Hematopoietic multipotent progenitor cell treated with erythropoietin and hydrocortisone succinate and interleukin-3 and kit ligand, for 17 days (in vitro differentiated cells): ENCODE data around the gene ZNF607.
"Not testable (repeated sequence)": the region's sequence is repeated elsewhere in the genome, so short reads cannot be mapped to it uniquely, and the experiment has no call there.

ENCODE experiments used
- DNase-seq: peaks from one replicate; pipeline ENCODE4 v3.0.0-alpha.2; 2015; ENCODE audit warnings: low spot score

The ZNF607 gene

DNA sequence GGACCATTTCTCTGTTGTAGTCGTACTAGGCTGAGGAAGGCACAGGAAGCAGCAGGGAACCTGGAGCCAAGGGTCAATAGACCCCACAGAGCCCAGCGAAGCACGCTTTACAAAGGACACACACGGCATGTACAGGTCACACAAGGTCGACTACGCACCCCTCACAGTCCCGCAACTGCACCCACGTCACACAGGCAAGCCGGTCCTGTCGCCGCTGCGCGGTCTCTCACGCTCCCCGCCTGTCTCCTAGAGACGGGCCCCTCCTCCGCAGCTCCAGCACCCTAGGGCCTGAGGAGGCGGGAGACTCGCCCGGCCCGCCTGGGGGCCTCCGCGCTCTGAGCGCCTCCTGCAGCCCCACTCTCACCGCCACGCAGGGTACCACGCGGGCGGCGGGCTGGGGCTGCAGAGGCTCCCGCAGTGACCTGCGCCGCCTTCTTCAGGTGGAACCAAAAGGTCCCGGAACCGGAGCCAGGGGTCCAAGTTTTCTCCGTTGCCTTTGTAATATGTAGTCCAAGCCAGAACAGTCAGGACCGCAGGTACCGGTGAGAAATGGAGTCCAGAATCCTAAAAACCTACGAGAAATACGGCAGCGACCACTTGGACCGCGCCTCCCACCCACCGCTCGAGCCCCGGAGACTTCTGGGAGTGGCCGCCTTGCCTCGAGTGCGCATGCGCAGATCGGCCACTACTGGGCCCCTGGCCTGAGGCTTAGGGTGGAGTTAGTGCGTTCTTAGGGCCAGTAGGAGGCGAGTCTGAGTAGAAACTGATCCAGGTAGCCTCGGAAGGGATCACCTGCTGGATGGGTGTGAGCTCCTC is at the start of gene ZNF607:
Gene ZNF607, minus strand, starts transcription at position 651 of the 816 bp plus-strand sequence. CDS start 8,143 bp downstream, outside the sequence.
- peak; percentile 61 for DNase-seq

DNA sequence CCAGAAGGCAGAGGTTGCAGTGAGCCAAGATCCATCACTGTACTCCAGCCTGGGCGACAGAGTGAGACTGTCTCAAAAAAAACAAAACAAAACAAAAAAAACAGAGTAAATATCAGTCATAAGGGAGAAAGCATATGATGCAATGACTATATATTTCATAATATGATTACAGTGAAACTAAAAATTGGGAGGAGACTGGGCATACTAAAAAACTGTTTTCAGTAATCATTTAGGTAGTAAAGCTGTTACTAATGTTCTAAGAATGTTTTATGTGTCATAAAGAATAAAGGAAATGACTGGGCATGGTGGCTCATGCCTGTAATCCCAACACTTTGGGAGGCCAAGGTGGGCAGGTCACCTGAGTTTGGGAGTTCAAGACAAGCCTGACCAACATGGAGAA is 43.9 kb upstream of the ZNF607 start:
- no peak for DNase-seq

DNA sequence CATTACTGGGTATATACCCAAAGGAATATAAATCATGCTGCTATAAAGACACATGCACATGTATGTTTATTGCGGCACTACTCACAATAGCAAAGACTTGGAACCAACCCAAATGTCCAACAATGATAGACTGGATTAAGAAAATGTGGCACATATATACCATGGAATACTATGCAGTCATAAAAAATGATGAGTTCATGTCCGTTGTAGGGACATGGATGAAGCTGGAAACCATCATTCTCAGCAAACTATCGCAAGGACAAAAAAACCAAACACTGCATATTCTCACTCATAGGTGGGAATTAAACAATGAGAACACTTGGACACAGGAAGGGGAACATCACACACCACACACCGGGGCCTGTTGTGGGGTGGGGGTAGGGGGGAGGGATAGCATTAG is 38.1 kb upstream of the ZNF607 start:
- DNase-seq = not testable (repeated sequence)

DNA sequence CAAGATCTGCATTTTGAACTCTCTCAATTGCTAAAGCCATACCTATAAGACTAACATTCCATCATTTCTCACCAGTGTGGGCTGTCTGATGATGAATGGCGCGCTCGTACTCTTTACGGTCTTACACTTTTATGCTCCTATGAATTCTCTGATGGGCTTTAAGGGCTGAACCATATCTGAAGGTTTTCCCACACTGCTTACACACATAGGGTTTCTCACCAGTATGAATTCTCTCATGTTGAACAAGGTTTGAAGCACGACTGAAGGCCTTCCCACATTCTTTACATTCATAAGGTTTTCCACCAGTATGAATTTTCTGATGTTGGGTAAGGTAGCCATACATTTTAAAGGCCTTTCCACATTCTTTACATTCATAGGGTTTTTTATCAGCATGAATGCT is 18.8 kb upstream of the ZNF607 start:
- no peak for DNase-seq

DNA sequence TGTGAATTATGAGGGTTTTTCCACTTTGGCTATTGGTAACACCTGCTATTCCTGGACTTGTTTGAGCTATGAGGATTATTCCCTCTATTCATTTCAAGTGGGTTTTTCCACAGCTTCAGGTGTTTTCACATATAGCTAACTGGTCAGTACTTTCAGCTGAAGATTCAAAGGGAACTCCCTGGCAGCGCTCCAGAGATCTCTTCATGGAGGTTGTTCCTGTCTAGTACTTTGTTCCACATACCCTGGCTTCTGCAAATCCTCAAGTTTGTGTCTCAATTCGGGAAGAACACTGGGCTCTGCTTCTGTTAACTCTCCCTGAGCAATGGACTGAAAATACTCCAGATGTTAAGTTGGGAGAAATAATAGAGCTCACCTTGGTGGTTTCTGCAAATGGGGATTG is 5.6 kb upstream of the ZNF607 start:
- DNase-seq = no peak

DNA sequence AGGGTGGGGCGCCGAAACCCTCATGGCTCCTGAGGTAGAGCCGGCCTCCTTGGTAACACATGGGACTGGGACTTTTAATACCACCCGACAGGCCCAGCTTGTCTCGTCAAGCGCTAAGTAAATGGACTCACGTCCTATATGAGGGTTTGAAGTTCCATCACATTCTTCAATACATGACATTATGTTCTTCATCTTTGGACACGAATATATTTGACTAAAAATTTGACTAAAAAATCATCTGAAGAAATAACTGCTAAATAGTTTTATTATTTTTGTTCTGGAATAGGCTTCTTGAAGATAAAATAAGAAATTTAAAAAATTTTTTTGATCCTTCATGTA is 335 bp upstream of the ZNF607 start:
- DNase-seq = no peak

DNA sequence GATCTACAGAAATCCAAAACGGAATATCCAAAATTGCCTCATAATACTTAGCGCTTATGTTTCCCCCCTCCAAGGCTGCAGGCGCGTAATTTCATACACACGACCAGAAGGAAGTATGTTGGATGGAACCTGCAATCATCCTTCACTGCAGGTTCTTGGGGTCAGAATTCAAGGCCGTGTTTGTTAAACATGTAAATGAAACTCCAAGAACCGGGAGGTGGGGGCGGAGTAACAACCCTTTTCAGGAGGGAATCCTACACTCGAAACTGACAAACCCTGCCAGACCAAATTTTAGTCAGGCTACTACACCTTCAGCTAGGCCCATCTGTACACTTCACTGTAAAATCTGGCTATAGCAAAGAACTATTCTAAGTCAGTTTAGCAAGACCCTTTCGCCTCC is 1.3 kb downstream of the ZNF607 start:
- no peak for DNase-seq

DNA sequence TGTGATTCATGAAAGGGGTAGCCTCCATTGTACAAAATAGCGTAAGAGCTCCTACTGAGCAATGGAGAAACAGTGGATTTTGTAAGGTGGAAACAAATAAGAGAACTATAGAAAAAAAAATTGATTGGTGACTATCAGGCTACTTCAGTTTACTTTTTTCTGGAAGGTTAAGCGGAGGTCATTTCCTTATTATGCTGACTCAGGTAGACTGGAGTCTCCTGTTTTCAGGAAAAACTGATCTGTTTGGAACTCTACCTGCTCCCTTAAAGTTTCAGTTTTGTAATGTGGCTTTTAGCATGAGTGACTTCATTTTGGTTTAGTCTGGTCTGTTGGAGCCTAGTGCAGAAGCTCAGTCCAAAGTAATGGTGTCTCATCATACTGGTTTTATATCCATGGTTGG is 3.4 kb downstream of the ZNF607 start:
- DNase-seq = no peak

DNA sequence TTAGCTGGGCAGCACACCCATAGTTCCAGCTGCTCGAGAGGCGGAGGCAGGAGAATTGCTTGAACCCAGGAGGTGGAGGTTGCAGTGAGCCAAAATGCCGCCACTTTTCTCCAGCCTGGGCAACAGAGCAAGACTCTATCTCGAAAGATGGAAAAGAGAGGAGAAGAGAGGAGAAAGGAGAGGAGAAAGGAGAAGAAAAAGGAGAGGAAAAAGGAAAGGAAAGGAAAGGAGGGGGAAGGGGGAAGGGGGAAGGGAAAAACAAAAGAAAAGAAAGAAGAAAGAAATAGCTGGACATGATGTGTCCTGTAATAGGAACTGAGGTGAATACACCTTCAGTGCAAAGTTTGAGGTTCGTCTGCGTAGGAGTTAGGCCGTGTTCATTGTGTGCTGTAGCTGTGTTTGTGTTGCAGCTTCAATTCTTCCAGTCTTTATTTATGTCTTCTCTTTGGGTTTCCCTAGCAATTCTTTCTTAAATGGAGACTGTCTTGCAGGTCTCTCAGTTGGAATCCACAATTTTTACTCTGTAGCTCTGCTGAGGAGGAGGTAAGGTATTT is 13.4 kb downstream of the ZNF607 start:
- no peak for DNase-seq

DNA sequence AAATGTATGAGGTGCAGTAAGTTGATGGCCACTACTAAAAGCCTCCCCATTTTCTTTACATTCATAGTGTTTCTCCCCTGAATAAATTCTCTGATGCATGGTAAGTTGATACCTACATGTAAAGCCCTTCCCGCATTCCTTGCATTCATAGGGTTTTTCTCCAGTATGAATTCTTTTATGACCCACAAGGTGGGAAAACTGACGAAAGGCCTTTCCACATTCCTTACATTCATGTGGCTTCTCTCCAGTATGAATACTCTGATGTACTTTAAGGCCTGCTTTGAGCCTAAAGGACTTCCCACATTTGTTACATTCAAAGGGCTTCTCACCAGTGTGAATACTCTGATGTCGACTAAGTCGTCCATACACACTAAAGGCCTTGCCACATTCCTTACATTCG is 20.5 kb downstream of the ZNF607 start:
- DNase-seq = no peak

DNA sequence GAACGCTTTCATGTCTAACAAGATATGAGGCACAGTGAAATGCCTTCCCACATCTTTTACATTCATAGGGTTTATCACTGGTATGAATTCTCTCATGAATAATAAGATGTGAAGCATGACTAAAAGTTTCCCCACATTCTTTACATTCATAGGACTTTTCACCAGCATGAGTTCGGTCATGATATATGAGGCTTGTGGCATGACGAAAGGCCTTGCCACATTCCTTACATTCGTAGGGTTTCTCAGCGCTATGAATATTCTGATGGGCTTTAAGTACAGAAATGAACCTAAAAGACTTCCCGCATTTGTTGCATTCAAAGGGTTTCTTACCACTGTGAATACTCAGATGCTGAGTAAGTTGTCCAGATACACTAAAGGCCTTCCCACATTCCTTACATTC is 21.3 kb downstream of the ZNF607 start:
- DNase-seq = no peak

DNA sequence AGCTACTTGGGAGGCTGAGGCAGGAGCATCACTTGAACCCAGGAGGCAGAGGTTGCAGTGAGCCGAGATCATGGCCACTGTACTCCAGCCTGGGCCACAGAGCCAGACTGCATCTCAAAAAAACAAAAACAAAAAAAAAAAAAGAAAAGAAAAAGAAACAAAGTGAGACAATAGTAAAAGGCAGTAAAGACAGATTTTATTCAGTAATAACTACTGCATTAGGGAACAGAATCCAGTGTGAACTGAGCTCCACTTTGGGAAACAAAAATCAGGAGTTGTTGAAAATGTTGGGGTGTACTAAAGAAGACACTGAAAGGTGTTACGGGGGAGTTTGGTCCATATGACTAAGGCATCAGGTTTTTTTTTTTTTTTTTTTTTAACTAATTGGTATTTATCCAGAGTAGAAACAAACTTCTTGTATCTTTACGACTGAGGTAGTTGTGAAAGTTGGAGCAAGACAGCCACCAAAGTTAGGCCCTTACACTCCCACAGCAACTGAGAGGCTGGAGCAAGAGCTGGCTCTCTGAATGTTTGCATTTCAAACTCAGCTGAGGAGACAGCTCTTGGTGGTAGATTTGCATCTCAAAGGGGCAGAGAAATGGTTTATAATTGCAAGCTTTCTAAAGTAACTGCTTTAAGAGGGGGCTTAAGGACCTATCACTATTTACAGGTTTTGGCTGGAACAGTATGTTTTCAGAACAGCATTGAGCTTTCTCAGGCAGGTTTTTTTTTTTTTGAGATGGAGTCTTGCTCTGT is 24.2 kb downstream of the ZNF607 start:
- no peak for DNase-seq

DNA sequence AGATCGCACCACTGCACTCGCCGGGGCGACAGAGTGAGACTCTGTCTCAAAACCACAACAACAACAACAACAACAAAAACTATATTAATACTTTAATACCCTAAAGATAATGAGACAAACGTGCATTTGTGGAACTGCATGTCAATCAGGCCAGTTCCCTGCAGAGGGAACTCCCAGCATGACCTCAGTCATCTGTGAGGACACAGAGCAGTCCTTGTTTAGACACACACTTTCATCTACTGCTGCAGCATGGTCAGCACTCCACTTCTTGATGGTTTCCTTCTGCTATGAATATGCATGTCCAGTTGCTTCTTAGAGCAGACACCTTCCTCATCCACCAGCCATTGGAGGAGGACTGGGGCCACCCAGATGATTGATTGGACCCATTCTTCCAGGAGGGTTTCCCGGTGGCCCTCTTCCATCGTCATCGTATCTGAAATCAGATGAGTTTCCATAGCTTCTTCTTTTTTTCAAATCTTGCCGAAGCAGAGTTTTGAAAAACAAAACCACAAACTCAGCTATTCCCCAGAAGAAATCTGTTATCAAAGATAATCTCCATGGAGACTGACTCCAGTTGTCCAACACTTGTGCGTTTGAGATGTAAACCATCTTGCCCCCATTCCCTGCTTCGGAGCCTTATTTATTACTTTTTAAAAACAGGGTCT is 26.5 kb downstream of the ZNF607 start:
- no peak for DNase-seq

DNA sequence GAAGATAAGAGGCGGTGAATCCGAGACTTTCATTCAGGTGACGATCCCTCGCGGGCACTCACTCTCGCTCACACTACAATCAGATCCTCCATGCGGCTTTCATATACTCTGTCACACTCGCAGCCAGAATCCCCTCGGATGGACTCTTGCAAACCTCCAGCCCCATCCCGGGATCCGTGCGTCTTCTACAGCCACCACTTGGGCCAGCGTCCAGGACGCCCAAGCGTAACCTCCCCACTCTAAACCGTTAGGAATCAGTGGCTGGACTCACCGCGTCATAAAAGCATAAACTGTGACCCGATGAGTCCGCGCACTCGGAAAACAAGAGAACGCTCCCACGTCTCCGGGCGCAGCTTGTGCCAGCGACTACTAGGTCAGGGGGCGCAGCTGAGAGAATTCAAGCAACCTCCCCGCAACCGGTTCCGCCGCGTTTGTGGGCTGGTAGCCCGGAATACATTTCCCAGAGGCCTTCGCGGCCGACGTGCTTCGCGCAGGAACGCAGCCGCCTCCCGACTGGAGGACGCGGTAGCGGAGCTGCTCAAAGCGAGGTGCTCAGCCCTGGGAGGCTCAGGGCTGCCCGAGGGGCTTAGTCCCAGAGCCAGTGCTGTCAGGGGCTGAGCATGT is 27.6 kb downstream of the ZNF607 start:
- DNase-seq = no peak

DNA sequence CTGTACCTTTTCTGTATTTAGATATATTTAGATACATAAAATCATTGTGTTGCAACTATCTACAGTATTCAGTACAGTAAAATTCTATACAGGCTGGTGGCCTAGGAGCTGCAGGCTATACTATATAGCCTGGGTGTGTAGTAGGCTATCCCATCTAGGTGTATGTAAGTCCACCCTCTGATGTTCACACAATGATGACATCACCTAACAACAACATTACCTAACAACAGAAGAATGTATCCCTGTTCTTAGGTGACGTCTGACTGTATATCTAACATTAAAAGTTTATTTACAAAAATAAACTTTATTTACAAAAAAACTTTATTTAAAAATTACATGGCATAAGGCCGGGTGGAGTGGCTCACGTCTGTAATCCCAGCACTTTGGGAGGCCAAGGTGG is 36.0 kb downstream of the ZNF607 start:
- DNase-seq = no peak

DNA sequence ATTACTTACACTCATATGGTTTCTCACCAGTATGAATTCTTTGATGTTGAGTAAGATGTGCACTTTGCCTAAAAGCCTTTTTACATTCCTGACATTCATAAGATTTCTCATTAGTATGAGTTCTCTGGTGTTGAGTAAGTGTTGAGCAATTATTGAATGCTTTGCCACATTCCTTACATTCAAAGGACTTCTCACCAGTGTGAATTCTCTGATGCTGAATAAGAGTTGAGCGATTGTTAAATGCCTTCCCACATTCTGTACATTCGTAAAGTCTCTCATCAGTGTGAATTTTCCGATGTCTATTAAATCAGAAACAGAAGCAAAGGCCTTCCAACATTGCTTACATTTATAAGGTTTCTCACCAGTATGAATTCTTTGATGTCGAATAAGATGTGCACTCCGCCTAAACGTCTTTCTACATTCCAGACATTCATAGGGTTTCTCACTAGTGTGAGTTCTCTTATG is 50.1 kb downstream of the ZNF607 start:
- no peak for DNase-seq

DNA sequence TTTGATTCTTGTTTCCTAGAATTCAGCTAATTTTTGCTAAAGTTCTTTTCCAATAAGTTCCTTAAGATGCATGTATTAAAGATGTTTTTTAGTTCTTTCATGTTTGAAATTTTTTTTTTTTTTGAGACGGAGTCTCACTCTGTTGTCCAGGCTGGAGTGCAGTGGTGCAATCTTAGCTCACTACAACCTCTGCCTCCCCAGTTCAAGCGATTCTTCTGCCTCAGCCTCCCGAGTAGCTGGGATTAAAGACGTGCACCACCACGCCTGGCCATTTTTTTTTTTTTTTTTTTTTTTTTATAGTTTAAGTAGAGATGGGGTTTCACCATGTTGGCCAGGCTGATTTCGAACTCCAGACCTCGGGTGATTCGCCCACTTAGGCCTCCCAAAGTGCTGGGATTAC is 62.4 kb downstream of the ZNF607 start:
- DNase-seq = not testable (repeated sequence)

DNA sequence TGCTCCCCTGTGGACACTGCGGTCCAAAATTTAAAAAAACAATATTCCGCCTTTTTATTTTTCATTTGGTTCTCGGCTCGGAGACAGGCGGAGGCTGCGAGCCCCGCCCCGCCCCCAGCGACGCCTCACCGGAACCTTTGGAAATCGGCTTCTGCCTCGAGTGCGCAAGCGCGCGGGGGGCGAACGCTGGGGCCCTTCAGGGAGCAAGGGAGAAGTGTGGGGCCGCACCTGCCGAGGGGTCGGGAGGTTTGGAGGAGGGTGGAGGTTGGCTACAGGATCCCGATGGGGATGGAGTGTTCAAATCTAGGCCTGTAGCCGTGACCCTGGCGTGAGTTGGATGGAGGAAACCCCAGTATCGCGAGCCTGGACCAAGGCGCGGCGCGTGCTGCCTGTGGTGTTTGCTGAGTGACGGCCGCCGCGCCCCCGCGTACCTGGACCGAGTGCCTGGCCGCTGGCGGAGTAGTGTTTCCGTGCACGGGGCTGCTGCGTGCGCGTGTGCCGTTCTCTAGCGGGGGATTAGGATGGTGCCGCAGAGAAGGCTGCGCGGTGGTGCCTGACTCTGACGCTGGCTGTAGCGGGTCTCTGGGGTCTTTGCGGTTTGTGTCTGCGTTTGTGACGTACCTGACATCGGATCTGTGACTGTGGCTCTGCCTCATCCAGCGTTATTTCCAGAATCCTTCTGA is 63.7 kb downstream of the ZNF607 start:
- DNase-seq = no peak

DNA sequence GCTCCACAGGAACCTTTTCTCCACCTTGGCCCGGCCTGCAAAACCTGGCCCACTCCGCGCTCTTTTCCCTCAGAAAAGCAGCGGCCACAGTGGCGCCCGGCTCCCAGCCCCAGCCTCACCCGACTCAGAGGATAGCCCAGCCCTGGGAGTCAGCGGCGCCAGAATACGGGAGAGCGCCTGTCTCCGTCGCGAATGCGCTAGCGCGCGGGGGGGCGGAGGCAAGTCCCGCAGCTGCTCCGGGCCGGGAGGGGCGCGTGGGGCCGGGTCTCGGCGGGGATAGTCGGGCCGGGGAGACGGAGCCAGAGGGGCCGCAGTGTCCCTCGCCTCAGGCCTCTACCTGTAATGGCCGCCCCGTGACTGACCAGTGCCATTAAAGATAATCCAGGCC is 64.3 kb downstream of the ZNF607 start, which contains the start of gene ZFP30:
Gene ZFP30, minus strand, starts transcription at position 165 of the 388 bp plus-strand sequence. CDS start 7,643 bp downstream, outside the sequence.
- DNase-seq = no peak

DNA sequence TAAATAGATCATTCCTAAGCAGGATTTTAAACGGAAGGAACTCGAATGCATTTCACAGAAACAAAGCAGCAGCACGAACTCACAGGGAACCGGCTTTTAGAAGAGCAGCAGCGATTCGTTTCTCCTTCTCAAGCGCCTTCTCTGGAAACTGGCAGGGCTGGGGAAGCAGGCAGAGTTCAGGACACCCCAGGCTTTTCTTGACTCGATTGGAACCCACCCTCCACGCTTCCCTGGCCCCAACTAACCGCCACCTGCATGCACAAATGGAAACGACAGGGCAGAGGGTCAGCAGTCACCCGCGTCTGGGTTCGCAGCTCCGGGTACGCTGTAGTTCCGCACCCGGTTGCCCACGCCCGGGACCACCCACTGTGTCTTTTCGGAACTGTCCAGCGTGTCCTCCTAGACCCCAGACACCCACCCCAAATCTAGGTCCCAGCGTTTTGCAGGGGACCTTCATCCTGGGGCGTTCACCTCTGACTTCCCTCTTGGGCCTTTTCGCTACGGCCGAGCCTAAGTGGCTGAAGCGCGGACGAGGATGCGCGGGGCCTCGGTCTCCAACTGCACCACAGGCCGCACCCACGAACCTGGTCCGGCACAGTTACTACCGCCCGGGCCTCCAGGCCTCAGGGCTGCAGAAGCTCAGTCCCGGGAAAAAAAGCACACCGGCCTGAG is 64.8 kb downstream of the ZNF607 start:
- DNase-seq = no peak

DNA sequence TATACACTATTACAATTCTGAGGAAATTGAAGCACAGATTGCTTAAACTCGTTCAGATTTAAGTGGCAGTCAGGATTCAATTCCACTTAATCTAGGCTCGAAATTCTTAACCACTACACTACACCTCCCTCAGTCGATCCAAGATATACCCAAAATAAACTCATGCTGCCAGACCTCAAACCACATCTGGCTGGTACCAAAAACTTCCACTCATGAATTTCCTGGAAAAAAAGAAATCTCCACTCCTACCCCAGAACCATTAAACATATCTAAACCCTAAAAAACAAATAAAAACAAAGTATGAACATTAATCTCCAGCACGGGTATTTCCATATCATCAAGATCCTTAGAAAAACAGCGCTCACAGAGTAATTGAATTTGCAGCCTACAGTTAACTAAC is 65.4 kb downstream of the ZNF607 start:
- no peak for DNase-seq
